GM18870 (cell line): Measurements from ENCODE around the gene ZNF644.
"Not testable (repeated sequence)": the region's sequence is repeated elsewhere in the genome, so short reads cannot be mapped to it uniquely, and the experiment has no call there.

ENCODE experiments used
- ATAC-seq: cut with Tn5 transposase; IDR thresholded peaks from one replicate; pipeline ENCODE4 v1.9.1; 2021; ENCODE audit warnings: moderate library complexity; ENCODE audit not compliant: unreplicated experiment

The ZNF644 gene

GRCh38 chr1:91021686-91022517 is at the start of gene ZNF644:
Gene ZNF644 (minus strand): TSS chr1:91022035. CDS start chr1:90982353, 39,682 bp downstream.
- peak; percentile 86 for ATAC-seq

DNA sequence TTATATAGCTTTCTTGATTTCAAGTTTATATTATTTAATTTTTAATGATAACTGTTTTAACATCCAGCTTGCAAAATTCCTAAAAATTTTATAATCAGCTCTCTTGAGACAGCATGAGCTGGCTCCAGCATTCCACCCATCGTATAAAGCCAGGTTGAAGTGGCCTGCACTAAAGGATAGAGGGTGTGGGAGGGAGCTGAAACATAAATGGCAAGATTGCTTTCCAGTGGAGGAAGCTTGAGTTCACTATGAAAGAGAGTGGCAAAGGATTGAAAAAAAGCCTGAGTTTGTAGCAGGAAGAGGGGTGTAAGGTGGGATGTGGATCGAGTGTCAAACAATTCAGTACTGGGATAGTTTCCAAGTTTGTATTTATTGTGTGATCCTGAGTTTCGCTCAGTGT is 48.5 kb upstream of the ZNF644 start:
- ATAC-seq: no peak

GRCh38 chr1:91066538-91066937 is 44.7 kb upstream of the ZNF644 start:
- ATAC-seq: no peak

- ATAC-seq: no peak
These were observed 43.5 kb upstream of the ZNF644 start for GRCh38 chr1:91065337-91065736.

- not testable (repeated sequence) for ATAC-seq
These were observed 41.6 kb upstream of the ZNF644 start for GRCh38 chr1:91063403-91063802.

- ATAC-seq: no peak
These were observed 37.3 kb upstream of the ZNF644 start for GRCh38 chr1:91059157-91059556.

GRCh38 chr1:91057784-91058183 is 35.9 kb upstream of the ZNF644 start:
- ATAC-seq: peak; percentile 57

DNA sequence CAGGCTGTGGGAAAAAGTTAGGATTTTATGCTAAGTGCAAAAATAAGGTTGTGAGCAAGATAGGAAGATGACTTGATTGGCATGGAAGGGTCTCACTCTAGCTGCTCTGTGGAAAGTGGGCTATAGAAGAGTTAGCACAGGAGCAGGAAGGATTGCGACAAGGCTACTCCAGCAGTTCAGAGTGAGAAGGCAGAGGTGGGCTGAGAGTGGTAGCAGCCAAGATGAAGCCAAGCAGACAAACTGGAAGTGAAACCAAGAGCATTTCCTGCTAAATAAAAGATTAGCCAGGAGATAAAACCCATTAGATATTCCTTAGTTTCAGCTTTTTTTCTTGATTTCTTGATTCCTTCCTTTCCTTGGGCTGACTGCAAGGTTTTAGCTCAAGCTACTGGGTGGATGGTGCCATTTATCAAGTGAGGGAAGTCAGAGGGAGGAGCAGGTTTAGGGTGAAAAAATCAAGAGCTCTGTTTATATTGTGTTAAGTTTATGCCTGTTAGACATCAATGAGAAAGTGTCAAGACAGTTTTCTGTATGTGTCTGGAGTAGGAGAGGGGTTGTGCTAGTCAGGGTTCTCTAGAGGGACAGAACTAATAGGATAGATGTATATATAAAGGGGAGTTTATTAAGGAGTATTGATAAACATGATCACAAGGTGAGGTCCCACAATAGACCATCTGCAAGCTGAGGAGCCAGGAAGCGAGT is 33.1 kb upstream of the ZNF644 start:
- ATAC-seq: peak; percentile 65

GRCh38 chr1:91053630-91054029 is 31.8 kb upstream of the ZNF644 start:
- no peak for ATAC-seq

- ATAC-seq: not testable (repeated sequence)
These were observed 27.7 kb upstream of the ZNF644 start for GRCh38 chr1:91049551-91049950.

- no peak for ATAC-seq
These were observed 24.9 kb upstream of the ZNF644 start for GRCh38 chr1:91046766-91047165.

DNA sequence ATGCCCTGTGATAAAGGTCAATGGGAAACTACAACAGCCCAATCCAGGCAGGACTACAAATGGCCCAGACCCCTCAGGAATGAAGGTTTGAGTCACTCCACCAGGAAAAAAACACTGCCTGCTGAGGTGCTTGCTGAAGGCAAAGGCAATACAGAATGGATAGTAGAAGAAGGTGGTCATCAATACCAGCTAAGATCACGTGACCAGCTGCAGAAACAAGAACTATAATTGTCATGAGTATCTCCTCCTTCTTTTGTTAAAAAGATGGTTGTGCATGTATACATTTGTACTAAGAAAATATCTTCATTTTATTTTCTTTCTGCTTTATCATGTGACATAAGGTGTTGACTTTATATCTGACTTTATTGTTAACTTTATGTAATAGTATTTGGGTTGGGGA is 23.4 kb upstream of the ZNF644 start:
- ATAC-seq: no peak

- ATAC-seq: not testable (repeated sequence)
These were observed 22.9 kb upstream of the ZNF644 start for GRCh38 chr1:91044776-91045175.

- ATAC-seq: not testable (repeated sequence)
These were observed 20.5 kb upstream of the ZNF644 start for GRCh38 chr1:91042372-91042771.

DNA sequence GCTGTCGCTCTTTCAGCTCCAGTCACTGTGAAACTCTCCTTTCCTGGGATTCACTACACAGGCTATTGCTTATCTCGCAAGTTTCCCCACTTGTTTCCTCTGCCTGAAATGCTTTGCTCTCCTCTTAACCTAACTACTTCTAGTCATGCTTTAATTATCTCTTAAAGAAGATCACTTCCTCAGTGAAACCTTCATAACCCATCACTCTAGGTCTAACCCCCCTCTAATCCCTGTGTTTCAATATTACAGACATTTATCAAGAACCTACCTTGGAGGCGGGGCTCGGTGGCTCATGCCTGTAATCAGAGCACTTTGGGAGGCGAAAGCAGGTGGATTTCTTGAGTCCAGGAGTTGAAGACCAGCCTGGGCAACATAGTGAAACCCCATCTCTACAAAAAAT is 16.7 kb upstream of the ZNF644 start:
- ATAC-seq: no peak

GRCh38 chr1:91036894-91037829 is 15.3 kb upstream of the ZNF644 start:
- no peak for ATAC-seq

GRCh38 chr1:91032349-91032748 is 10.5 kb upstream of the ZNF644 start:
- ATAC-seq: no peak

- ATAC-seq: no peak
These were observed 9.2 kb upstream of the ZNF644 start for GRCh38 chr1:91031081-91031480.

DNA sequence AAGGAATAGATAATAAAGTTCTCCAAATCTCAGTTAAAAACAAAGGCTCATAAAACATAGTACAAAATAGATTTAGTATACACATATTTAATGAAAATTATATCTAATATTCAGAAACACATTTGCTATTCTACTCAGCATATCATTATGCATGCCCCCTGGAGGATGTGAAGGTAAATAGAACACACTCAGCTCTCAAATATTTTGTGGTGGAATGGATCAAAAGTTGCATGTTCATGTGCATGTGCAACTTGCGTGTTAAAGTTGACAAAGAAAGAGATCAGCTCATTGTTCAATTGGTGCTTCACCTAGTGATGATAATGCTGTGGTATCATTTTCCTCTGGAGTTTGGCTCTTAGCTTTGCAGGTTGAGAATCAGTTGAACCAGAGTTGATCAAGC is 4.9 kb upstream of the ZNF644 start:
- no peak for ATAC-seq

GRCh38 chr1:91026320-91026719 is 4.5 kb upstream of the ZNF644 start:
- ATAC-seq: no peak

- no peak for ATAC-seq
These were observed 2.8 kb upstream of the ZNF644 start for GRCh38 chr1:91024481-91025119.
